OCI-LY3 (cell line): ENCODE results near the gene MTMR2.

Source experiments
- H2AFZ ChIP-seq: fragments of 200-600, 300-600 bp; shearing (Covaris generic); 2 replicates; pipeline ENCODE4 v1.6.0; 2014; ENCODE audit warnings: antibody characterized with exemption, low read depth, low read length
- H3K27ac ChIP-seq: fragments of 200-600, 300-600 bp; sonication (generic); 2 replicates; pipeline ENCODE4 v1.5.1; 2014; ENCODE audit warnings: mild to moderate bottlenecking, low read length, moderate library complexity, mixed read lengths
- H3K27me3 ChIP-seq: fragments of 200-600, 300-600 bp; sonication (generic); 2 replicates; pipeline ENCODE4 v1.6.1; 2014; ENCODE audit warnings: low read depth, low read length, mixed read lengths
- H3K36me3 ChIP-seq: fragments of 200-600, 300-600 bp; sonication (generic); replicated peaks from 2 replicates; pipeline ENCODE3; 2014; ENCODE audit warnings: low read depth, low read length, mixed read lengths
- H3K4me1 ChIP-seq: fragments of 300-600, 200-600 bp; sonication (generic); 2 replicates; pipeline ENCODE4 v1.6.1; 2014; ENCODE audit warnings: low read length, mixed read lengths
- H3K4me2 ChIP-seq: fragments of 200-600, 300-600 bp; sonication (generic); 2 replicates; pipeline ENCODE4 v1.6.1; 2014; ENCODE audit warnings: low read length, mixed read lengths
- H3K4me3 ChIP-seq: fragments of 300-600, 200-600 bp; sonication (generic); 2 replicates; pipeline ENCODE4 v1.5.1; 2014; ENCODE audit warnings: antibody characterized with exemption, mild to moderate bottlenecking, low read length, moderate library complexity
- H3K79me2 ChIP-seq: fragments of 300-600, 200-600 bp; shearing (Covaris generic); 2 replicates; pipeline ENCODE4 v1.6.1; 2014; ENCODE audit warnings: mild to moderate bottlenecking, low read length, mixed read lengths
- H3K9ac ChIP-seq: fragments of 300-600, 200-600 bp; shearing (Covaris generic); 2 replicates; pipeline ENCODE4 v1.6.0; 2014; ENCODE audit warnings: mild to moderate bottlenecking, low read length, moderate library complexity
- H3K9me3 ChIP-seq: fragments of 200-600, 300-600 bp; shearing (Covaris generic); 2 replicates; pipeline ENCODE4 v1.6.1; 2014; ENCODE audit warnings: low read length, mixed read lengths; ENCODE audit not compliant: insufficient read depth
- H4K20me1 ChIP-seq: fragments of 200-600, 300-600 bp; sonication (generic); 2 replicates; pipeline ENCODE4 v1.6.1; 2016; ENCODE audit warnings: low read length, mixed read lengths; ENCODE audit not compliant: insufficient read depth
- CTCF ChIP-seq: fragments of 200-600, 300-600 bp; sonication (generic); IDR thresholded peaks from 2 replicates; pipeline ENCODE4 v1.5.1; 2014; ENCODE audit warnings: antibody characterized with exemption, low read length, low read depth
- EZH2phosphoT487 ChIP-seq: fragments of 200-600 bp; shearing (Covaris generic); IDR thresholded peaks from 2 replicates; pipeline ENCODE4 v1.6.1; 2018; ENCODE audit warnings: antibody characterized with exemption, mixed run types, low read depth

MTMR2 gene

DNA sequence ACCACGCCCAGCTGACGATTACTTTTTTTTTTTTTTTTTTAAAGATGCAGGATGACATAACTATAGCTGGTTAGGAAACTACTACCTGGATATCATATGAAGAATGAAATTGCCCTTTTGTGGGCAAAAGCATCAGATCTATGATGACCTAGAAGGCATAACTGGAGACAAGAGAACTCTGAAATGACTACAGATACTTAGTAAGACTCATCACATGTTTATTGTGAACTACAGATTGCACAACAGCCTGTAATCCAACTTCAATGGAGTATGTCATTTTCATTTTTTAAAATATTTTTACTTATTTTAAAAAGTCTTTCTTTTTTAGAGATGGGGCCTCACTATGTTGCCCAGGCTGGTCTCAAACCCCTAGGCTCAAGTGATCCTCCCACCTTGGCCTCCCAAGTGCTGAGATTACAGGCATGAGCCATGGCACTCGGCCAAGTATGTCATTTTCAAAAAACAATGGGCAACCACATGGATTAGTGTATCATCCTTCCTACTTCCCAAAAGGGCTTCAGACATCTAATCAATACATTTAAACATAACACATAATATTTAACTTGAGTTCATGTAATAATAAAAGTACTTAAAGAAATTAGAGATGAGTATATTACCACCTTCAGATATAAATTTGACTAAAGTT lies 3.3 kb downstream of the MTMR2 start:
- no peak overlapping the region for H3K4me3 ChIP-seq
- TF ChIP-seq CTCF, result no peak
- no peak for TF ChIP-seq EZH2phosphoT487
- no peaks in the 10 kb centered on the region for H3K36me3 ChIP-seq
- no peaks in the 10 kb centered on the region for H3K9me3 ChIP-seq
- peaks cover 11% of the 10 kb centered on the region for H3K4me1 ChIP-seq
- no peaks in the 10 kb centered on the region for H3K27me3 ChIP-seq
- H3K79me2 ChIP-seq, result peaks cover 54% of the 10 kb centered on the region
- H3K4me2 ChIP-seq, result no peak overlapping the region
- H2AFZ ChIP-seq, result no peak overlapping the region
- H4K20me1 ChIP-seq, result no peaks in the 10 kb centered on the region
- no peak overlapping the region for H3K27ac ChIP-seq
- H3K9ac ChIP-seq, result no peak overlapping the region

GRCh38 chr11:95919514-95919913 lies 4.4 kb downstream of the MTMR2 start:
- H2AFZ ChIP-seq, result no peak overlapping the region
- no peak overlapping the region for H3K4me3 ChIP-seq
- no peak overlapping the region for H3K4me2 ChIP-seq
- TF ChIP-seq CTCF (no peak), EZH2phosphoT487 (no peak)
- H3K36me3 ChIP-seq, result no peaks in the 10 kb centered on the region
- peaks cover 54% of the 10 kb centered on the region for H3K79me2 ChIP-seq
- H3K9me3 ChIP-seq, result no peaks in the 10 kb centered on the region
- H3K4me1 ChIP-seq, result peaks cover 4% of the 10 kb centered on the region; the same call in 1 of the 2 replicates
- no peak overlapping the region for H3K27ac ChIP-seq
- no peaks in the 10 kb centered on the region for H3K27me3 ChIP-seq
- H3K9ac ChIP-seq, result no peak overlapping the region
- H4K20me1 ChIP-seq, result no peaks in the 10 kb centered on the region

DNA sequence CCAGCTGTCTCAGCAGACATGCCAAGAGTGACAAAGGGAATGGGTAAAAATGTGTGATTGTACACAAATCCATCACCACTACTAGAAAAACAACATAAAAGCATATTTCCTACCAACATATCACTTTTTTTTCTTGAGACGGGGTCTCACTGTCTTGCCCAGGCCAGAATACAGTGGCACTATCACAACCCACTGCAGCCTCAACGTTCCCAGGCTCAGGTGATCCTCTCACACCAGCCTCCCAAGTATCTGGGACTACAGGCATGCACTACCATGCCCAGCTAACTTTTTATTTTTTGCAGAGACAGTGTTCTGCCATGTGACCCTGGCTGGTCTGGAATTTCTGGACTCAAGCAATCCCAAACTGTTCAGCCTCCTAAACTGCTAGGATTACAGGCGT lies 5.2 kb downstream of the MTMR2 start:
- Histone ChIP-seq H3K9me3 (no peaks in the 10 kb centered on the region), H2AFZ (no peak overlapping the region), H3K4me1 (peaks cover 4% of the 10 kb centered on the region; the same call in 1 of the 2 replicates), H4K20me1 (no peaks in the 10 kb centered on the region), H3K9ac (no peak overlapping the region), H3K4me3 (no peak overlapping the region), H3K79me2 (peaks cover 47% of the 10 kb centered on the region), H3K36me3 (no peaks in the 10 kb centered on the region), H3K27me3 (no peaks in the 10 kb centered on the region), H3K4me2 (no peak overlapping the region), H3K27ac (no peak overlapping the region)
- TF ChIP-seq EZH2phosphoT487, result no peak
- no peak for TF ChIP-seq CTCF

DNA sequence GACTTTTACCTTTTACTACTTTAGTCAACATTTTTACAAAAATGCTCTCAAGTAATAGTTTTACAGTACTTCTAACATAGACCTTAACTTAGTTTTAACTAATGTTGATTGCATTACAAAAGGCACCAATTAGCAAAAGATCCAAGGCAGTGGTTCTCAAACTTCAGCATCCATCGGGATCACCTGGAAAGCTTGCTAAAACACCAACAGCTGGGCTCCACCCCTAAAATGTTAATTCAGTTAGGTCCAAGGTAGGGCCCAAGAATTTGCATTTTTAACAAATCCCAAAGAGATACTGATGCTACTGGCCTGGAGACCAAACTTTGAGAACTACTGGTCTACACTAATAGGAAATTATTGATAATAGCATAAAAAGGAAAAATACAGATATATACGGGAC lies 5.9 kb downstream of the MTMR2 start:
- Histone ChIP-seq H3K9me3 (no peaks in the 10 kb centered on the region), H2AFZ (no peak overlapping the region), H3K36me3 (no peaks in the 10 kb centered on the region), H3K27me3 (no peaks in the 10 kb centered on the region), H3K4me3 (no peak overlapping the region), H3K27ac (no peak overlapping the region), H3K79me2 (peaks cover 40% of the 10 kb centered on the region), H4K20me1 (no peaks in the 10 kb centered on the region), H3K4me1 (peaks cover 4% of the 10 kb centered on the region; the same call in 1 of the 2 replicates), H3K4me2 (no peak overlapping the region), H3K9ac (no peak overlapping the region)
- no peak for TF ChIP-seq EZH2phosphoT487
- no peak for TF ChIP-seq CTCF
